GM12878 (cell line): ENCODE results near the gene PLXNA2. TPM values are rescaled to one million over a fixed set of nuclear protein-coding genes. Genes with fewer than 3 reads are reported as not detected.

Experiments used
- ATAC-seq: fragments of 200-7000 bp; cut with Tn5 transposase; 3 replicates; pipeline ENCODE4 v1.9.1; 2020; ENCODE audit warnings: mild to moderate bottlenecking, moderate library complexity
- BruUV-seq: library from RNA; stranded (reverse); fragments of 400-500 nt; replicated peaks from 2 replicates; lab custom pipeline; 2021; lab: Mats Ljungman, UMichigan
- CTCF ChIA-PET: fragments of 300-600 bp; sonication (Branson Sonifier 250); formaldehyde crosslinking; extraction: SDS; loops from one replicate; lab custom pipeline; 2021; ENCODE audit warnings: inconsistent platforms; lab: Yijun Ruan, JAX
- POLR2A ChIA-PET: fragments of 350-600 bp; formaldehyde crosslinking; extraction: SDS; loops from one replicate; lab custom pipeline; 2021; ENCODE audit warnings: inconsistent platforms; lab: Charles Lee
- RAD21 ChIA-PET: fragments of 300-600 bp; sonication (Branson Sonifier 250); formaldehyde crosslinking; loops from one replicate; lab custom pipeline; 2023; ENCODE audit warnings: antibody characterized with exemption; ENCODE audit not compliant: unreplicated experiment; lab: Charles Lee
- SMC1A ChIA-PET: fragments of 300-600 bp; sonication (Branson Sonifier 250); formaldehyde crosslinking; loops from one replicate; lab custom pipeline; 2023; ENCODE audit not compliant: unreplicated experiment, uncharacterized antibody; lab: Charles Lee
- DNase-seq: peaks from one replicate; pipeline ENCODE4 v3.0.0-alpha.2; 2011; ENCODE audit warnings: low read depth, low spot score
- FAIRE-seq: peaks from 3 replicates; lab custom pipeline; 2011; peaks lifted over from hg19 to GRCh38; lab: Jason Lieb, UNC
- H2AFZ ChIP-seq: 2 replicates; pipeline ENCODE4 v1.6.0; 2011; ENCODE audit warnings: low read depth, low read length, control low read depth; ENCODE audit not compliant: control insufficient read depth
- H3K27ac ChIP-seq: 2 replicates; pipeline ENCODE4 v1.5.1; 2011; ENCODE audit warnings: control low read depth; ENCODE audit not compliant: control insufficient read depth, insufficient read depth
- H3K27me3 ChIP-seq, 2 experiments: replicated peaks in 1 of 2; 2 replicates each; pipeline versions ENCODE4 v1.6.0 to v1.6.1; 2011; ENCODE audit warnings: low read length in 1 of 2; ENCODE audit not compliant: control insufficient read depth in 2 of 2, insufficient read depth in 2 of 2
- H3K36me3 ChIP-seq, 2 experiments: 2 replicates each; pipeline ENCODE4 v1.5.1; 2011; ENCODE audit warnings: low read length in 1 of 2; ENCODE audit not compliant: control insufficient read depth in 2 of 2, insufficient read depth in 2 of 2
- H3K4me1 ChIP-seq: 2 replicates; pipeline ENCODE4 v1.6.1; 2011; ENCODE audit warnings: mild to moderate bottlenecking, low read length, moderate library complexity, mixed read lengths; ENCODE audit not compliant: control insufficient read depth, insufficient read depth
- H3K4me2 ChIP-seq: 2 replicates; pipeline ENCODE4 v1.6.0; 2011; ENCODE audit warnings: control low read depth; ENCODE audit not compliant: control insufficient read depth, insufficient read depth
- H3K4me3 ChIP-seq: fragments of 200-600 bp; sonication (generic); 2 replicates; pipeline ENCODE4 v1.5.1; 2016
- H3K79me2 ChIP-seq: 2 replicates; pipeline ENCODE4 v1.6.0; 2011; ENCODE audit warnings: low read length; ENCODE audit not compliant: control insufficient read depth, insufficient read depth
- H3K9ac ChIP-seq: 2 replicates; pipeline ENCODE4 v1.8.0; 2011; ENCODE audit warnings: low read length, control low read depth, mixed read lengths; ENCODE audit not compliant: control insufficient read depth, insufficient read depth
- H3K9me3 ChIP-seq: replicated peaks from 3 replicates; pipeline ENCODE4 v1.5.1; 2011; ENCODE audit warnings: mild to moderate bottlenecking, low read length; ENCODE audit not compliant: control insufficient read depth, insufficient read depth
- H4K20me1 ChIP-seq: 2 replicates; pipeline ENCODE4 v1.6.0; 2011; ENCODE audit not compliant: control insufficient read depth, insufficient read depth
- CREM ChIP-seq: IDR thresholded peaks from 2 replicates; pipeline ENCODE4 v1.6.1; 2014; ENCODE audit warnings: antibody characterized with exemption, low read depth
- EP300 ChIP-seq, 2 experiments: fragments of 150-350 bp in 1 of 2; IDR thresholded peaks; 2 replicates each; pipeline ENCODE4 v1.6.1; 2011 to 2012; ENCODE audit warnings: low read depth in 2 of 2, low read length in 2 of 2, borderline replicate concordance in 1 of 2, improper control_type of control experiment in 1 of 2, inconsistent platforms in 1 of 2; ENCODE audit not compliant: control insufficient read depth in 1 of 2
- MLLT1 ChIP-seq: fragments of 450-650 bp; IDR thresholded peaks from 2 replicates; pipeline ENCODE4 v1.6.1; 2016; ENCODE audit warnings: mild to moderate bottlenecking
- RAD51 ChIP-seq: fragments of 450-650 bp; IDR thresholded peaks from 2 replicates; pipeline ENCODE4 v1.6.1; 2016; ENCODE audit warnings: moderate library complexity, mild to moderate bottlenecking, inconsistent platforms
- RB1 ChIP-seq: fragments of 450-650 bp; formaldehyde crosslinking; IDR thresholded peaks from 2 replicates; pipeline ENCODE4 v1.6.1; 2017; ENCODE audit warnings: mild to moderate bottlenecking, borderline replicate concordance
- RBBP5 ChIP-seq: fragments of 200-600 bp; sonication (generic); conservative IDR thresholded peaks from 2 replicates; pipeline ENCODE4 v1.6.1; 2016
- SMAD1 ChIP-seq: fragments of 450-650 bp; IDR thresholded peaks from 2 replicates; pipeline ENCODE4 v1.6.1; 2018; ENCODE audit warnings: mild to moderate bottlenecking, low read depth; ENCODE audit not compliant: partially characterized antibody
- TAF1 ChIP-seq: IDR thresholded peaks from 2 replicates; pipeline ENCODE4 v1.6.1; 2011; ENCODE audit warnings: mild to moderate bottlenecking, low read depth, low read length, borderline replicate concordance
- TCF12 ChIP-seq: IDR thresholded peaks from 2 replicates; pipeline ENCODE4 v1.6.1; 2011; ENCODE audit warnings: low read depth, mild to moderate bottlenecking, low read length
- ZNF384 ChIP-seq: IDR thresholded peaks from 2 replicates; pipeline ENCODE4 v1.6.1; 2012; ENCODE audit warnings: low read depth, mild to moderate bottlenecking, low read length, improper control_type of control experiment, borderline replicate concordance
- WGBS: methylation state at CpG from one replicate; pipeline ENCODE4 v1.1.6; 2016; ENCODE audit warnings: low lambda C conversion rate; ENCODE audit not compliant: insufficient replicate concordance, insufficient coverage; ENCODE audit errors: missing lambda C conversion rate; 5-methylcytosine and 5-hydroxymethylcytosine counted together
- in situ Hi-C: fragments of 300-500 bp; cut with MboI; formaldehyde crosslinking; loops from 9 replicates; pipeline ENCODE4 v1.14.3; 2018; ENCODE audit warnings: mixed read lengths
- intact Hi-C: fragments of 100-400 bp; cut with micrococcal nuclease; formaldehyde crosslinking; loops from one replicate; pipeline ENCODE4 v1.14.2; 2022; ENCODE audit not compliant: unreplicated experiment
- polyA plus RNA-seq, 11 experiments: library from polyadenylated mRNA; depleted of rRNA in 4 of 11; unstranded in 6 of 11; stranded (reverse) in 5 of 11; fragments of >200 nt; fragmentation: Nextera tagmentation in 4 of 11; fragmentation: Illumina TruSeq in 1 of 11; extraction: Ambion mirVana in 4 of 11; extraction: Trizol in 1 of 11; gene quantifications; 1 replicate in 1 of 11; 2 replicates in 10 of 11; pipeline versions ENCODE4 v1.2.1 to v1.2.3, GENCODE V29; 2011 to 2016; ENCODE audit warnings: inconsistent platforms in 2 of 11, missing spikeins in 2 of 11, low read depth in 1 of 11
- total RNA-seq, 4 experiments: library from RNA; depleted of rRNA in 3 of 4; stranded (reverse); fragments of >200 nt in 3 of 4; fragmentation: Illumina TruSeq in 1 of 4; extraction: Trizol in 1 of 4; gene quantifications; 2 replicates each; pipeline versions ENCODE4 v1.2.1 to v1.2.3, GENCODE V29; 2013 to 2021
- TF ChIP-seq, protein P1 (sequence below): fragments of 450-650 bp; IDR thresholded peaks from 2 replicates; pipeline ENCODE4 v1.6.1; 2017; ENCODE audit warnings: mild to moderate bottlenecking
- TF ChIP-seq, protein P2 (sequence below): fragments of 450-650 bp; IDR thresholded peaks from 2 replicates; pipeline ENCODE4 v1.6.1; 2018; ENCODE audit warnings: borderline replicate concordance, mild to moderate bottlenecking; ENCODE audit not compliant: partially characterized antibody

Gene PLXNA2
- total and polyA plus RNA-seq, 10 of the 15 experiments (the other 5 are each of a cell fraction or from before 2014, with no cell fraction given): under 0.01 to 0.08 (median 0.07) TPM; not detected in 4

DNA sequence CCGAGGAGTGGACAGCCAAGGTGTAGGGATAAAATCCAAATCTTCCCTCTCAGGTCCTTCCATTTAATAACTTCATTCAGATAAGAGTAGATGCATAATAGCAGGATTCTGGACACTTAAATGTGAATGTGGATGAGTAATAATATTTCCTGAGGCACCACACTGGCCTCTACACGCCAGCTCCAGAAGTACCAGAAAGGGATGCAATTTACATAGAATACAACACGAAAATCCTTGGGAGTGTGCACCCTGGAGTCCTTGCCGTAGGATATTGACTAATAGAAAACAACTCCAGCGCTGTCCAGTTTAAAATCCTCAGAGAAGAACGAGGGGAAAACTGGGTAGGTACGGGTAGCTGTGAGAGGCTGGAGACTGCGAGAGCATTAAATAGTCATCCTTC lies 6.9 kb downstream of the PLXNA2 start:
- in situ Hi-C loops (no loop called here), intact Hi-C loops (no loop called here)
- WGBS: 39% methylated on average over 8 of the region's 8 CpGs
- no peaks in the 10 kb centered on the region for H3K9me3 ChIP-seq
- H2AFZ ChIP-seq: no peak overlapping the region
- H3K27ac ChIP-seq: no peak overlapping the region
- no peaks in the 10 kb centered on the region for H4K20me1 ChIP-seq
- FAIRE-seq: no peak
- H3K4me3 ChIP-seq: no peak overlapping the region
- H3K79me2 ChIP-seq: no peaks in the 10 kb centered on the region
- H3K27me3 ChIP-seq: peaks cover 1 to 8% of the 10 kb centered on the region in 2 experiments; a peak in 2 of 4 replicates
- POLR2A ChIA-PET: no interaction called here
- no peak overlapping the region for H3K9ac ChIP-seq
- SMC1A ChIA-PET: interaction anchor here (0.7 to 8.1 kb wide), 5 partner anchors 7 to 214 kb away, joined by 3 to 57 read pairs (median 4); partner anchors contain the start of gene PLXNA2
- ATAC-seq: no peak
- peaks cover 17% of the 10 kb centered on the region for H3K4me1 ChIP-seq
- RAD21 ChIA-PET: interaction anchor here (1.2 to 4.8 kb wide), 3 partner anchors 49 to 214 kb away, joined by 3 to 33 read pairs (median 10); no protein-coding TSS in a partner anchor
- no peaks in the 10 kb centered on the region for H3K36me3 ChIP-seq
- DNase-seq: no peak
- CTCF ChIA-PET: interaction anchor here (1.3 to 10.5 kb wide), 8 partner anchors 9 to 215 kb away, joined by 3 to 166 read pairs (median 18); partner anchors contain the start of gene PLXNA2
- TF ChIP-seq, protein P1, sequence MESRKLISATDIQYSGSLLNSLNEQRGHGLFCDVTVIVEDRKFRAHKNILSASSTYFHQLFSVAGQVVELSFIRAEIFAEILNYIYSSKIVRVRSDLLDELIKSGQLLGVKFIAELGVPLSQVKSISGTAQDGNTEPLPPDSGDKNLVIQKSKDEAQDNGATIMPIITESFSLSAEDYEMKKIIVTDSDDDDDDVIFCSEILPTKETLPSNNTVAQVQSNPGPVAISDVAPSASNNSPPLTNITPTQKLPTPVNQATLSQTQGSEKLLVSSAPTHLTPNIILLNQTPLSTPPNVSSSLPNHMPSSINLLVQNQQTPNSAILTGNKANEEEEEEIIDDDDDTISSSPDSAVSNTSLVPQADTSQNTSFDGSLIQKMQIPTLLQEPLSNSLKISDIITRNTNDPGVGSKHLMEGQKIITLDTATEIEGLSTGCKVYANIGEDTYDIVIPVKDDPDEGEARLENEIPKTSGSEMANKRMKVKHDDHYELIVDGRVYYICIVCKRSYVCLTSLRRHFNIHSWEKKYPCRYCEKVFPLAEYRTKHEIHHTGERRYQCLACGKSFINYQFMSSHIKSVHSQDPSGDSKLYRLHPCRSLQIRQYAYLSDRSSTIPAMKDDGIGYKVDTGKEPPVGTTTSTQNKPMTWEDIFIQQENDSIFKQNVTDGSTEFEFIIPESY: no peak
- TF ChIP-seq EP300 (IDR thresholded peaks at IDR 0.05; ENCODE audit: borderline replicate concordance in 1 of 2, control insufficient read depth in 1 of 2, low read depth in 2 of 2, low read length in 2 of 2) (no peak), RAD51 (no peak), SMAD1 (no peak), MLLT1 (no peak), RBBP5 (no peak), ZNF384 (no peak), RB1 (no peak), TAF1 (no peak), CREM (no peak), TCF12 (no peak)
- TF ChIP-seq, protein P2, sequence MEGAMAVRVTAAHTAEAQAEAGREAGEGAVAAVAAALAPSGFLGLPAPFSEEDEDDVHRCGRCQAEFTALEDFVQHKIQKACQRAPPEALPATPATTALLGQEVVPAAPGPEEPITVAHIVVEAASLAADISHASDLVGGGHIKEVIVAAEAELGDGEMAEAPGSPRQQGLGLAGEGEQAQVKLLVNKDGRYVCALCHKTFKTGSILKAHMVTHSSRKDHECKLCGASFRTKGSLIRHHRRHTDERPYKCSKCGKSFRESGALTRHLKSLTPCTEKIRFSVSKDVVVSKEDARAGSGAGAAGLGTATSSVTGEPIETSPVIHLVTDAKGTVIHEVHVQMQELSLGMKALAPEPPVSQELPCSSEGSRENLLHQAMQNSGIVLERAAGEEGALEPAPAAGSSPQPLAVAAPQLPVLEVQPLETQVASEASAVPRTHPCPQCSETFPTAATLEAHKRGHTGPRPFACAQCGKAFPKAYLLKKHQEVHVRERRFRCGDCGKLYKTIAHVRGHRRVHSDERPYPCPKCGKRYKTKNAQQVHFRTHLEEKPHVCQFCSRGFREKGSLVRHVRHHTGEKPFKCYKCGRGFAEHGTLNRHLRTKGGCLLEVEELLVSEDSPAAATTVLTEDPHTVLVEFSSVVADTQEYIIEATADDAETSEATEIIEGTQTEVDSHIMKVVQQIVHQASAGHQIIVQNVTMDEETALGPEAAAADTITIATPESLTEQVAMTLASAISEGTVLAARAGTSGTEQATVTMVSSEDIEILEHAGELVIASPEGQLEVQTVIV: no peak
- H3K4me2 ChIP-seq: no peak overlapping the region
- BruUV-seq: no TSS peak
